HepG2 (cell line): ENCODE results near the gene RBP4. TPM values are rescaled to one million over a fixed set of nuclear protein-coding genes. Genes with fewer than 3 reads are reported as not detected.

ENCODE experiments used
- ATAC-seq: fragments of 200-7000 bp; cut with Tn5 transposase; 3 replicates; pipeline ENCODE4 v1.9.1; 2020; ENCODE audit warnings: mild to moderate bottlenecking, moderate library complexity
- BruUV-seq: library from RNA; stranded (reverse); fragments of 400-500 nt; replicated peaks from 2 replicates; lab custom pipeline; 2021; lab: Mats Ljungman, UMichigan
- CTCF ChIA-PET: fragments of 300-600 bp; formaldehyde crosslinking; extraction: SDS; loops from one replicate; lab custom pipeline; 2021; ENCODE audit warnings: low total read pairs, inconsistent platforms, low intra/inter-chr PET ratio; lab: Yijun Ruan, JAX
- POLR2A ChIA-PET: fragments of 350-600 bp; sonication (Branson Sonifier 250); formaldehyde crosslinking; loops from one replicate; lab custom pipeline; 2020; ENCODE audit warnings: antibody characterized with exemption, inconsistent platforms; lab: Yijun Ruan, JAX
- DNase-seq: peaks from one replicate; pipeline ENCODE4 v3.0.0-alpha.2; 2015; ENCODE audit warnings: low spot score
- FAIRE-seq: peaks from 3 replicates; lab custom pipeline; 2011; peaks lifted over from hg19 to GRCh38; lab: Jason Lieb, UNC
- H2AFZ ChIP-seq: one replicate; pipeline ENCODE4 v1.6.1; 2011; ENCODE audit warnings: low read length, inconsistent platforms
- H3K27ac ChIP-seq: fragments of 300-600 bp; 3 replicates; pipeline ENCODE4 v1.8.0; 2011; ENCODE audit warnings: mixed run types, mild to moderate bottlenecking, mixed read lengths, low read length, inconsistent platforms; ENCODE audit not compliant: insufficient read depth; ENCODE audit errors: extremely low read length
- H3K27me3 ChIP-seq, 2 experiments: fragments of 200-600 bp in 1 of 2; 2 replicates in 1 of 2; 3 replicates in 1 of 2; pipeline versions ENCODE4 v1.6.0 to v1.8.0; 2011; ENCODE audit warnings: low read length in 2 of 2, mild to moderate bottlenecking in 2 of 2, moderate library complexity in 2 of 2, inconsistent platforms in 1 of 2; ENCODE audit not compliant: insufficient read depth in 2 of 2, control insufficient read depth in 1 of 2
- H3K36me3 ChIP-seq, 2 experiments: fragments of 200-600 bp in 1 of 2; replicated peaks in 1 of 2; 2 replicates in 1 of 2; 3 replicates in 1 of 2; pipeline versions ENCODE4 v1.5.1 to v1.8.0; 2011; ENCODE audit warnings: low read length in 2 of 2, inconsistent platforms in 1 of 2; ENCODE audit not compliant: insufficient read depth in 2 of 2, control insufficient read depth in 1 of 2
- H3K4me1 ChIP-seq: 2 replicates; pipeline ENCODE4 v1.5.1; 2012; ENCODE audit warnings: low read length, inconsistent platforms; ENCODE audit not compliant: insufficient read depth
- H3K4me2 ChIP-seq: 2 replicates; pipeline ENCODE4 v1.6.0; 2011; ENCODE audit warnings: low read depth, low read length, inconsistent platforms
- H3K4me3 ChIP-seq, 3 experiments: fragments of 200-600 bp in 1 of 3; sonication (generic), shearing (Covaris generic) in 1 of 3; replicated peaks in 1 of 3; 2 replicates each; pipeline ENCODE4 v1.5.1; 2011 to 2016; ENCODE audit warnings: low read length in 3 of 3, inconsistent platforms in 2 of 3, low read depth in 2 of 3, mild to moderate bottlenecking in 2 of 3, control low read depth in 1 of 3, mixed read lengths in 1 of 3; ENCODE audit not compliant: insufficient read depth in 1 of 3
- H3K79me2 ChIP-seq: one replicate; pipeline ENCODE4 v1.6.1; 2011; ENCODE audit warnings: low read length, inconsistent platforms; ENCODE audit not compliant: insufficient read depth
- H3K9ac ChIP-seq: 2 replicates; pipeline ENCODE4 v1.6.0; 2011; ENCODE audit warnings: mild to moderate bottlenecking, low read depth, low read length, inconsistent platforms; ENCODE audit not compliant: insufficient read depth
- H3K9me3 ChIP-seq: 2 replicates; pipeline ENCODE4 v1.5.1; 2012; ENCODE audit warnings: mild to moderate bottlenecking, low read length
- H4K20me1 ChIP-seq: 2 replicates; pipeline ENCODE4 v1.6.0; 2011; ENCODE audit warnings: inconsistent platforms, mild to moderate bottlenecking, low read length, moderate library complexity; ENCODE audit not compliant: insufficient read depth
- NFE2L2 ChIP-seq: fragments of 150-350 bp; IDR thresholded peaks from 2 replicates; pipeline ENCODE4 v1.6.1; 2014; ENCODE audit warnings: low read length
- SOX6 ChIP-seq, 2 experiments: fragments of 450-650 bp in 1 of 2; sonication (generic) in 1 of 2; formaldehyde crosslinking in 1 of 2; IDR thresholded peaks; 2 replicates each; pipeline versions ENCODE4 v1.4.0 to v1.6.1; 2017 to 2020; ENCODE audit warnings: antibody characterized with exemption in 1 of 2, mild to moderate bottlenecking in 1 of 2, missing genetic modification reagents in 1 of 2
- XBP1 ChIP-seq: sonication (generic); formaldehyde crosslinking; IDR thresholded peaks from 2 replicates; pipeline ENCODE4 v1.5.0; 2020; ENCODE audit warnings: missing genetic modification reagents
- ZNF761 ChIP-seq: sonication (generic); formaldehyde crosslinking; conservative IDR thresholded peaks from 2 replicates; pipeline ENCODE4 v1.4.0; 2020; ENCODE audit warnings: mild to moderate bottlenecking, missing genetic modification reagents
- ZSCAN30 ChIP-seq: sonication (generic); formaldehyde crosslinking; IDR thresholded peaks from 2 replicates; pipeline ENCODE4 v1.5.0; 2020; ENCODE audit warnings: mild to moderate bottlenecking, missing genetic modification reagents
- WGBS: methylation state at CpG from one replicate; pipeline ENCODE4 v1.1.6; 2017; ENCODE audit warnings: low lambda C conversion rate; 5-methylcytosine and 5-hydroxymethylcytosine counted together
- in situ Hi-C: cut with HindIII; loops from 2 replicates; pipeline ENCODE4 v1.10.0; 2017; ENCODE audit warnings: low pct_unique_long_range_greater_than_20kb; ENCODE audit not compliant: extremely low pct_ligation_motif_present
- intact Hi-C: fragments of 100-400 bp; cut with micrococcal nuclease; formaldehyde crosslinking; loops from one replicate; pipeline ENCODE4 v1.10.0; 2022; ENCODE audit not compliant: unreplicated experiment
- polyA plus RNA-seq, 8 experiments: library from polyadenylated mRNA; depleted of rRNA in 3 of 8; stranded (reverse) in 7 of 8; unstranded in 1 of 8; fragments of >200 nt; fragmentation: Illumina TruSeq in 4 of 8; extraction: Trizol in 4 of 8; gene quantifications; 2 replicates each; pipeline versions ENCODE4 v1.2.1 to v1.2.3, GENCODE V29; 2011 to 2016; ENCODE audit warnings: low read depth in 4 of 8, missing spikeins in 1 of 8, mixed read lengths in 1 of 8; ENCODE audit not compliant: insufficient read depth in 1 of 8
- total RNA-seq, 5 experiments: library from RNA; depleted of rRNA; stranded (reverse); fragments of >200 nt; fragmentation: Illumina TruSeq; extraction: Trizol; gene quantifications; 2 replicates each; pipeline ENCODE4 v1.2.3, GENCODE V29; 2016; ENCODE audit warnings: low read depth in 1 of 5

Gene RBP4
- total and polyA plus RNA-seq, 2 of the 13 experiments (the other 11 are each of a cell fraction or from before 2014, with no cell fraction given), result 642 to 931 TPM

GRCh38 chr10:93554316-93554663 lies 46.7 kb downstream of the RBP4 start:
- Histone ChIP-seq H3K4me3 (no peak overlapping the region), H2AFZ (peak overlapping the region; percentile 88), H3K4me2 (peak overlapping the region; percentile 58), H4K20me1 (no peaks in the 10 kb centered on the region), H3K79me2 (no peaks in the 10 kb centered on the region), H3K4me1 (peaks cover 37% of the 10 kb centered on the region), H3K27ac (no peak overlapping the region), H3K36me3 (no peaks in the 10 kb centered on the region), H3K9me3 (no peaks in the 10 kb centered on the region), H3K27me3 (no peaks in the 10 kb centered on the region; a peak in 1 of 5 replicates), H3K9ac (no peak overlapping the region)
- ChIA-PET POLR2A (interaction anchor here (1.3 to 1.9 kb wide), 3 partner anchors 36 to 148 kb away, joined by 4 to 11 read pairs (median 7); partner anchors contain the start of gene FRA10AC1), CTCF (interaction anchor here (1.3 to 3.4 kb wide), 2 partner anchors 126 to 262 kb away, joined by 5 to 42 read pairs; no protein-coding TSS in a partner anchor)
- in situ Hi-C loops (loop anchor here (5.0 kb wide), 1 partner anchor 128 kb away; no protein-coding TSS in a partner anchor), intact Hi-C loops (loop anchor here (1.0 to 10.0 kb wide), 2 partner anchors 126 to 261 kb away; no protein-coding TSS in a partner anchor)
- no peak for TF ChIP-seq ZNF761 (CRISPR knock-in tag)
- peak; percentile 19; the same call in 1 of the 2 replicates for TF ChIP-seq NFE2L2
- TF ChIP-seq ZSCAN30 (CRISPR knock-in tag), result 0 out of 2 replicates have a peak, but pooled peaks have one; percentile 47
- BruUV-seq, result no TSS peak
- WGBS, result 0% methylated on average over 1 of the region's 1 CpG
- DNase-seq (no peak), ATAC-seq (no peak), FAIRE-seq (no peak)

- intact Hi-C loops (loop anchor here (1.0 to 10.0 kb wide), 2 partner anchors 127 to 261 kb away; no protein-coding TSS in a partner anchor), in situ Hi-C loops (loop anchor here (5.0 kb wide), 1 partner anchor 129 kb away; no protein-coding TSS in a partner anchor)
- Histone ChIP-seq H3K4me2 (peak overlapping the region; percentile 58), H3K27me3 (no peaks in the 10 kb centered on the region; a peak in 1 of 5 replicates), H3K4me3 (no peak overlapping the region), H4K20me1 (no peaks in the 10 kb centered on the region), H3K27ac (no peak overlapping the region), H3K79me2 (no peaks in the 10 kb centered on the region), H3K36me3 (no peaks in the 10 kb centered on the region), H2AFZ (peak overlapping the region; percentile 88), H3K9ac (no peak overlapping the region), H3K9me3 (no peaks in the 10 kb centered on the region), H3K4me1 (peaks cover 37% of the 10 kb centered on the region)
- POLR2A ChIA-PET, result interaction anchor here (1.3 to 1.9 kb wide), 2 partner anchors 37 to 127 kb away, joined by 7 to 11 read pairs; no protein-coding TSS in a partner anchor
- DNase-seq (no peak), FAIRE-seq (no peak), ATAC-seq (peak; percentile 67)
- 22% methylated on average over 5 of the region's 8 CpGs for WGBS
- CTCF ChIA-PET, result interaction anchor here (3.4 kb wide), 1 partner anchor 127 kb away, joined by 42 read pairs; no protein-coding TSS in a partner anchor
- no TSS peak for BruUV-seq
- TF ChIP-seq SOX6 (IDR thresholded peaks at IDR 0.05) (no peak), SOX6 (CRISPR knock-in tag; IDR thresholded peaks at IDR 0.05) (0 out of 2 replicates have a peak, but pooled peaks have one; percentile 9), XBP1 (CRISPR knock-in tag) (no peak)
These were observed 47.3 kb downstream of the RBP4 start for GRCh38 chr10:93553482-93554315.
